Activated CD8-positive, alpha-beta memory T cell treated with anti-CD3 and anti-CD28 coated beads, Interleukin-2, amount 50 U/mL, for 24 hours (primary cell): Measurements from ENCODE around the gene FLRT1.

Experiments used
- DNase-seq: peaks from one replicate; pipeline ENCODE4 v3.0.0-alpha.2; 2020; ENCODE audit errors: extremely low read depth

The FLRT1 gene

GRCh38 chr11:64048042-64048854 is 12.5 kb downstream of the FLRT1 start:
- no peak for DNase-seq

GRCh38 chr11:64049509-64049908 is 13.8 kb downstream of the FLRT1 start:
- DNase-seq: no peak

GRCh38 chr11:64051297-64051696 is 15.6 kb downstream of the FLRT1 start:
- DNase-seq: no peak

- DNase-seq: no peak
Measured at GRCh38 chr11:64052436-64052835, 16.7 kb downstream of the FLRT1 start.

GRCh38 chr11:64052938-64053622 is 17.3 kb downstream of the FLRT1 start:
- DNase-seq: no peak

DNA sequence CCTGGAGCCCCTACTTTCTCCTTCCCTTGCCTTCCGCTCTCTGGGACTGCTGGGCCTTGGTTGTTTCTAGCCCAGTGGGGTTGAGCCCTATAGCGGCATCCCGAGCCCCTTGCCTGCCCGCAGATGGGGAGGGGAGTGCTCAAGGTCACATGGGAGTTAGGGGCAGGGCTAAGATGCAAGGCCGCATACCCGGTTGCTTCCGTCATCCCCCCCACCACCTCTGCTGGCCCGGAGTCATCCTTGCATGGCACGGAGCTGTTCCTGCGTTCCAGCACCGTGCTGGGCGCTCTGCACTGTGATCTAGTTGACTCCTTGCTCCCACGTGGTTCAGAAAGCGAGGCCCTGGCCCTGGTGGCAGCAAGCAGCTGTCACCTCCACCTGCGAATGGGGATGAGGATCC is 18.0 kb downstream of the FLRT1 start:
- no peak for DNase-seq

- no peak for DNase-seq
Measured at GRCh38 chr11:64055077-64055476, 19.3 kb downstream of the FLRT1 start.

DNA sequence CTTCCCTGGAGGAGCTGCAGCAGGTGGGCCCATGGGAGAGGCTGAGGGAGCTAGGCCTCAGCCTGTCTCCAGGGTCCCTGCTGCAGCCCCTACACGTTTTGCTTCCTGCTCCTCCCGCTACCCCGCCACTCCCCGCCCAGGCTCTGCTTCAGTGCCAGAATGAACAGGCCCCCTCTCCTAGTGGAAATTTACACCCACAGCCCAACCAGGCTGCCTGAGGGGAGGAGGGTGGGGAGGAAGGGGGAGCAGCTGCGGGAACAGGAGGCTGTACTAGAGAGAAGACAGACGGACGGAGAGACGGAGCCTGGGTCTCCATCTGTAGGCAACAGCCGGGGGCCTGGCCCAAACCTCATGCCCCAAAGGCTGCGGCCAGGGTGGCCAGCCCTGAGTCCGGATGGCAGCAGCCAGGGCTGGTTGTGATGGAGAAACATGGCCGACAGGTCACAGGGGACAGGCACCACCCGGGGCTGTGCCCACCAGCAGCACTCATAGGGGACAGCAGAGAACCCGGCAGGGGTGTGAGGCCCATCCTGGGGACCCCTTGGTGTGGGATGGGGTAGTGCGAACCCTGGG is 20.6 kb downstream of the FLRT1 start:
- DNase-seq: no peak

DNA sequence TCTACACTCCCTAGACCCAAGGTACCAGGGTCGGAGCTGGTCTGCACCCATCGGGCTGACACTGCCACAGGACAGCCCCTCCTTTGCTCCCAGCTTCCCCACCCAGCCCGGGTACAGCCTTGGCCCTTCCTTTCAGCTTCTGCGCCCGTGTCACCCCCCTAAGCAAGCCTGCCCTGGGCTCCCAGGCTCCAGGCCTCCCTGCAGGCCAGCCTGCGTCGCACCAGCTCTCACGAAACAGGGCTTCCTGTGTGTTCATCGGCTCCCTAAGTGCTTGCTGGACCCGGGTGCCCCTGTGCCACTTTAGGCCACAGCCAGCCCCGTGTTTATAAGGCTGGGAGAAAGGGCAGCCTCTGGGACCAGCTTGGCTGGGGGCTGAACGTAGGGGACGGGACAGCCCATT is 21.1 kb downstream of the FLRT1 start:
- DNase-seq: no peak

DNA sequence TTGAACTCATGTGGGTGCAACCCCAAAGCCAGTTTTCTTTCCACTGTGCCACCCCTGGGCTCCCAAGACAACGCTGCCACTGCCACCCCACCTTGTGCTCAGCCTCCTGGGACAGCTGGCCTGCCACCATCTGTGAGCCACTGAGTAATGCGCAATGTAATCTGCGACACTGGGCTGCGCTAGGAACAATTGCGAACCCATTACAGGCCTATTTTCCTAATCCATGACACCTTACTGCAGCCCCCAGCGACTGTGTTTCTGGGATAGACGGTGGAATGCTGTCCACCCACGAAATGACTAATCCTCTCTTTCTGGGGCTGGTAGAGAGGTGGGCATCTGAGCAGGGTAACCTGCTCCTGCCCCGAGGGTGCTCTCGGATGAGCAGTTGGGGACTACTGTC is 22.2 kb downstream of the FLRT1 start:
- DNase-seq: no peak

- DNase-seq: no peak
Measured at GRCh38 chr11:64058494-64058893, 22.8 kb downstream of the FLRT1 start.

DNA sequence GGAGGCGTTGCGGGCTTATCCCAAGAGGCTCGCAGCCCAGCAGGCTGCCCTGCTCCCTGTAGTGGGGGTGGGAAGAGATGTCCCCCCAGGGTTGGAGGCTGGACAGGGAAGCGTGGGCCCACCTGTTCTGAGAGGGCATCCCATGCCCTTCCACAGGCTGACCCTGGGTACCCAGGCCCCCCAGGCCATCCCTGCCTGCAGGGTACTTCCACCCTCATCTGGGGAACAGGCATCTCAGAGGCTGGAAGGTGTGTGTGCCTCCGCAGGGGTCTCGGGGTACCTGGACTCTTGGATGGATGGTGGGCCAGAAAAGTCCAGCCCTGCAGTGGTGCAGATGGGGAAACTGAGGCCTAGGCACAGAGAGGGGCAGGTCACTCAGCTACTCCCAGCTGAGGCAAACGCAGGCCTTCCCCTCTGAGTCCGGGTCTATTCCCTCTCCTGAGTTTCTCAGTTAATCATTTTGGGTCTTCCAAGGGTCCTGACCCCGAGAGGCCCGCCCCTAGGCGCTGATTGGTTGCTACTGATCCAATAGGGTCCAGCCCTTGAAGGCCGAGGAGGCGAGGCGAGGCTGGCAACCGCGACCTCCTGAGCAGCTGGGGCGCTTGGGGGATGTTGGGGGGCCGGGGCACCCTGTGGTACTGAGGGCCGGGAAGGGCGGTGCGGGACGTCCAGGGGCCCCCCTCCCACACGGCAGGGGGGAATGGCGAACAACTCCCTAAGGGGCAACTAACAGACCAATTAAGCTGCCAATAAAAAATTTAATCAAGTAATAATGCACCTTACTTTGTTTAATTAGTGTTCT is 23.8 kb downstream of the FLRT1 start:
- no peak for DNase-seq

- no peak for DNase-seq
Measured at GRCh38 chr11:64060263-64060860, 24.6 kb downstream of the FLRT1 start.

GRCh38 chr11:64060861-64061444 is 25.2 kb downstream of the FLRT1 start:
- DNase-seq: peak; percentile 5

- DNase-seq: no peak
Measured at GRCh38 chr11:64062185-64063039, 26.7 kb downstream of the FLRT1 start.

- no peak for DNase-seq
Measured at GRCh38 chr11:64063777-64064176, 28.0 kb downstream of the FLRT1 start.

DNA sequence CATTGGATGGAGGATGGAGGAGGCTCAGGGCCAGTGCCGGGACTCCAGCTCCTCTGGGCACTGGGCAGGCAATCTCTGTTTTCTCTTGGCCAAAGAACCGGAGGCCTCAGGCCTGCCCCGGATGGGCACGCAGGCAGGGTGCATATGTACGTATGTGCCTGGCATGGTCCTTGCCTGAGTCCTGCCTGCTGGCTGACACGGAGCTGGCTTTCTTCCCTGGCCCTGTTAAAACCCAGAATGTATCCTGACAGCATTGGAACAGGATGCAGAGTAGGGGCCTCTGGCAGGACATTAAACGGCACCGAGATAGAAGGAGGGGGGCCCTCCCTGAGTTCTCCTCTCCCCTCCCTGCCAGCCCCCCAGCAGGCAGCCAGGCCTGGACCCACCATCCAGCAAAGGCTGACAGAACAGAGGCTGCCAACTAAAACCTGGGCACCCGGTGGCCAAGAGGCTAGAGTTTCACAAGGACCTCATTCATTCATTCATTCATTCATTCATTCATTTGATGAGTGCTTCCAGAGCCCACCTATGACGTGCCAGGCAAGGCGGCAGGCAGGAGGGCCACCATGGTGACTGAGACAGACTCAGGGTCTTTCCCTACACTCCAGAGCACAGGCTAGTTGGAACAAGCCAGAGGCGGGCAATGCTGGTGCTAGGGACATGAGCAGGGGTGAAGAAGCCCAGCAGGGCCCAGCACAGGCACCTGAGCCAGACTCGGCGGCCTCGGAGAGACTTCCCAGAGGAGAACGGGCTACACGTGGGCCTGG is 28.8 kb downstream of the FLRT1 start:
- DNase-seq: no peak

DNA sequence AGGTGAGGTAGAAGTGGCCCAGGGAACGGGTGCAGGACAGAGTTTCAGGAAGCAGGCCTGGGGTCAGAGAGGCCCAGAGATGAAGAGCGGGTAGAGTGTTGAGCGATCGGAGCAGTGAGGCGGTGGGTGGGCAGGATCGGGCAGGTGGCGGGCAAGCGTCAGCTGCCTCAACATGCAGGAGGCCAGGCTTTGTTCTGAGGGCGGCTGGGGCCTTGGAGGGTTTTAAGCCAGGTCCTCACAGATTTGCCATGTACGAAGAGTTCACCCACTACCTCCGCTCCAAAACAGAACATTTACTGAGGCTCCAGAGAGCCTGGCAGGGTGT is 29.4 kb downstream of the FLRT1 start:
- DNase-seq: no peak

- no peak for DNase-seq
Measured at GRCh38 chr11:64065712-64066111, 30.0 kb downstream of the FLRT1 start.
